Measurements from ENCODE around the gene FREM3.

Gene FREM3

DNA sequence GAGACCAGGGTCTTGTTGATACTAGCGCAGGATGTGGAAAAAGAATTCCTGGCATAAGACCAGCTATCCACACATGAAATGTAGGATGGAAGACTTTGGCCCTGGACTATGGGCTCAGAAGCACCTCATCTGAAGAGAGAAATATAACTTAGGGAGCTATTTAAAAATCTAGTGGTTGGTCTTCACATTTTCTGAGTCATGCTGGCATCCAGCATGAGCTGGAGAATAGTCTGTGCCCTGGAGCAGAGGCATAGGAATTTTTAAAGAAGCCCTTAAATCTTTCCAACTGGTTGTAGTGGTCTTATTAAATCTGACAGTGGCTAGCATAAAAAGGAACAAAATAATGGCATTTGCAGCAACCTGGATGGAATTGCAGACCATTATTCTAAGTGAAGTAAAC lies 100.6 kb downstream of the FREM3 start:
- DNase-seq (ENCODE audit: low read depth, low spot score) = no peak
- H3K4me3 ChIP-seq (ENCODE audit: low read length) = no peak overlapping the region

DNA sequence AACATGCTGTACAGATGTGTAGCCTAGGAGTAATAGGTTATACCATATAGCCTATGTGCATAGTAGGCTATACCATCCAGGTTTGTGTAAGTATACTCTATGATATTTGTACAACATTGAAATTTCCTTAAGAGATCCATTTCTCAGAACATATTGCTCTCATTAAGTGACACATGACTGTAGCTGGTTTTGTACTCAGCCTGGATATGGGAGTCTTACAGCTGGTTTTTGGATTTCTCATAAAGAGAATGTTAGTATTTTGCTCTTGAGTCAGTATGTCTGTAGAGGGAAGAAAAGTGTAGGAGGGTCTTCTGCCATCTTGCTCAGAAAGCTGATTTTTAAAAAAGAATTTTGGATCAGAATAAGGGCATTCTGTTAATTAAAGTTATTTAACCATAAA lies 101.7 kb downstream of the FREM3 start:
- H3K4me3 ChIP-seq (ENCODE audit: low read length) = no peak overlapping the region
- DNase-seq (ENCODE audit: low read depth, low spot score) = no peak

- DNase-seq (ENCODE audit: low read depth, low spot score) = no peak
- no peak overlapping the region for H3K4me3 ChIP-seq (ENCODE audit: low read length)
Observed at GRCh38 chr4:143597276-143597675, 103.2 kb downstream of the FREM3 start.

- DNase-seq (ENCODE audit: low read depth, low spot score) = peak; percentile 16
Observed at GRCh38 chr4:143587703-143588102, 112.8 kb downstream of the FREM3 start.

GRCh38 chr4:143586080-143586479 lies 114.4 kb downstream of the FREM3 start:
- DNase-seq (ENCODE audit: low read depth, low spot score) = no peak

More at GRCh38 chr4:143587703-143588102, 112.8 kb downstream of the FREM3 start:
- H3K4me3 ChIP-seq (ENCODE audit: low read length) = no peak overlapping the region

DNA sequence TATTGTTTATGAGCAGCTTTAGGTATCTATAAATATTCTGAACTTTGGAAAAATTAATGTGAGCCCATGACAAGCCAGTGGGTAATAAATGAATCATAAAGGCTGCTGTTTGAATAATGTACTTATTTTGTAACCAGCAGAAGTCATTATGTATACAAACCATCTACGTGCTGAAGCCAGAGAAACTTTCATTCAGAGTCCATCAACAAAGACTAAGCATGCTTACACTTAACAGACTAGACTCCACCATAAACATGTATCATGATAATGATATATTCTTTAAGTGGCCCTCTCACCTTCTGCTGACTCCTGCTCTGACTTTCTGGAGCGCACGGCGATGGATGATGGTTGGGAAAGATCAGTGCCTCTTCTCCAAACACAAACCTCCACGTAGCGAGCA lies 114.9 kb downstream of the FREM3 start:
- no peak overlapping the region for H3K4me3 ChIP-seq (ENCODE audit: low read length)
- no peak for DNase-seq (ENCODE audit: low read depth, low spot score)

More at GRCh38 chr4:143586080-143586479, 114.4 kb downstream of the FREM3 start:
- no peak overlapping the region for H3K4me3 ChIP-seq (ENCODE audit: low read length)

GRCh38 chr4:143581331-143581946 lies 119.0 kb downstream of the FREM3 start:
- DNase-seq (ENCODE audit: low read depth, low spot score) = no peak
- H3K4me3 ChIP-seq (ENCODE audit: low read length) = no peak overlapping the region

- no peak for DNase-seq (ENCODE audit: low read depth, low spot score)
- H3K4me3 ChIP-seq (ENCODE audit: low read length) = no peak overlapping the region
Observed at GRCh38 chr4:143575331-143575730, 125.1 kb downstream of the FREM3 start.

DNA sequence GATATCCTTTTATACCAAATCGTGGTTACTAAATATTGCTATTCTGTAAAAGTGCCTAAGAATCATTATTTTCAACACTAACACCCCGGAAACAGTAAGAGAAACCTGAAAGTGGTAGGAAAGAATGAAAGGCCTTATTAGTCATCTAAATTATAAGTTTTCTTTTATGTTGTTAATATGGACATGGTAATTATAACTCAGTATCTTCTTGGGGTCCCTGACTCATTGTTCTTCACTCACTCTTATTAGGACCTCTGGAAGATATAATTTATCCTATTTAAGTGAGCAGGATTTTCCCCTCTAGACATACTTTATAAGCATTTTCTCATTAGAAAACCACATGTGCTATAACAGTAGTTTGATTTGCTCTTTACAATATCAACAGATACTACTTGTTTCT lies 136.0 kb downstream of the FREM3 start:
- no peak for DNase-seq (ENCODE audit: low read depth, low spot score)

GRCh38 chr4:143559757-143560147 lies 140.7 kb downstream of the FREM3 start:
- H3K4me3 ChIP-seq (ENCODE audit: low read length) = no peak overlapping the region
- no peak for DNase-seq (ENCODE audit: low read depth, low spot score)

More for the DNA sequence above, 136.0 kb downstream of the FREM3 start:
- H3K4me3 ChIP-seq (ENCODE audit: low read length) = no peak overlapping the region

DNA sequence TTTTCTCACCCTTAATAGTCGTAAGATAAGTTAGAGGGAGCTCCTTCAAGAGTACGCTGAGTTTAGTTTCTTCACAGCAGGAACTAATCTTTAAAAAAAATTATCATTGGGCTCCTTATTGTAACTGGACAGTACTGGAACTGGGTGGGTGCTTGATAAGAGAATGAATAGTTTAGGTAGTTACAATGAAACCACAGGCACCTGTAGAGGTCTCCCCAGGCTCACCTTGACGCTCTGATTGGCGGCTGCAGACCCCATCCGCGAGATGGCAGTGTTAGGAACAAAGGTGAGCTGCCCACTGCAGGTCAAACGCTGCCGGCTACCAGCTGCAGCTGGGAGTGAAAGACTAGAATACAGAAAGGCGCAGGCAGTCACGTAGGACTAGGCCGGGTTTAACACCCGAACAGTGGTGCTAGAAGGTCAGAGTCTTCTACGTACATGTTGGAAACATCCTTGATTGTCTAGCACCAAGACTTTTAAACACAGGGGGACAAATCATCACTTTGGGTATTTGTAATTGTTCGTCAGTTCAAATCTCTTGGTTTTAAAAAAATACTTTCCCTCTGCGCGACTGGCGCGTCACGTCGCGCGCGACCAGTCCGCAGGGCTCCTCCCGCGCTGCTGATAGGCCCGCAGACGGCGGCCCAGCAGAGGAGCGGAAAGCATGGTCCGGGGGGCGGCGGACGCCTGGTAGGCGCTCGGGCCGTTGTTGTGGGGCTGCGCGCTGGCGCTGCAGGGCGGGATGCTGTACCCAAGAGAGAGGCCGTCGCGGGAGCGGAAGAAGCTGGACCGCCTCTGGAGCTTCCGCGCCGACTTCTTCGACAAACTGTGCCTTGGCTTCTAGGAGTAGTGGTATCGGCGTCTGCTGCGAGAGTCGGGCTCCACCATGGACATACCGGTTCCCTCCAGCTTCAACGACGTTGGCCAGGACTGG lies 141.4 kb downstream of the FREM3 start:
- DNase-seq (ENCODE audit: low read depth, low spot score) = no peak
- H3K4me3 ChIP-seq (ENCODE audit: low read length) = no peak overlapping the region

- no peak overlapping the region for H3K4me3 ChIP-seq (ENCODE audit: low read length)
- DNase-seq (ENCODE audit: low read depth, low spot score) = no peak
Observed at GRCh38 chr4:143558286-143558685, 142.2 kb downstream of the FREM3 start.

GRCh38 chr4:143555676-143556075 lies 144.8 kb downstream of the FREM3 start:
- DNase-seq (ENCODE audit: low read depth, low spot score) = no peak
- H3K4me3 ChIP-seq (ENCODE audit: low read length) = no peak overlapping the region

- DNase-seq (ENCODE audit: low read depth, low spot score) = peak; percentile 6
- no peak overlapping the region for H3K4me3 ChIP-seq (ENCODE audit: low read length)
Observed at GRCh38 chr4:143554728-143555597, 145.5 kb downstream of the FREM3 start.

- DNase-seq (ENCODE audit: low read depth, low spot score) = no peak
Observed at GRCh38 chr4:143549928-143550327, 150.5 kb downstream of the FREM3 start.

GRCh38 chr4:143539670-143540023 lies 160.8 kb downstream of the FREM3 start:
- no peak for DNase-seq (ENCODE audit: low read depth, low spot score)
- H3K4me3 ChIP-seq (ENCODE audit: low read length) = no peak overlapping the region

More at GRCh38 chr4:143549928-143550327, 150.5 kb downstream of the FREM3 start:
- no peak overlapping the region for H3K4me3 ChIP-seq (ENCODE audit: low read length)

DNA sequence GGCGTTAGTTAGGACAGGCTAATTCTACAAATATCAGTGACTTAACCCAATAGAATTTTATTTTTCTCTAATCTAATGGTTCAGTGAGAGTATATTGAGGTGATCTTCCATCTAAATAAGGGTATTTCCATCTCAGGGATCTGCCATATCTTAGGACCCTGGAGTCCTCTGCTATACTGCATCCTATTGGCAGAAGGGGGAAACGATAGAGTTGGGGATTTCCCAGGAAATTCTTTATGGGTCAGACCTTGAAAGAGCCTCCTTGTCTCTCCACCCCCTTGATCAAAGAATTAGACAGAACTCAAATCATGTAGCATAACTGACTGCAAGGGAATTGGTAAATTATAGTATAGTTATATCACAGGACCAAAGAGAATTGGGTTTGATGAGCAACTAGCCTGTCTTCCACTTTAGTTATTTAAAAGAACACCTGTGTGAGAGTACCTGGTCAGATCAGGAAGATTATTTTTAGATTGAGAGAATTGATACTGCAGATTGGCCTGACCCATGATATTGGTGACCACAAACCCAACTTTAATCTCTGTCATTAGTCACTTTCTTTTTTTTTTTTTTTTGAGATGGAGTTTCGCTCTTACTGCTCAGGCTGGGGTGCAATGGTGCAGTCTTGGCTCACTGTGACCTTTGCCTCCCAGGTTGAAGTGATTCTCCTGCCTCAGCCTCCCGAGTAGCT lies 161.4 kb downstream of the FREM3 start:
- no peak for DNase-seq (ENCODE audit: low read depth, low spot score)
- H3K4me3 ChIP-seq (ENCODE audit: low read length) = no peak overlapping the region

- H3K4me3 ChIP-seq (ENCODE audit: low read length) = no peak overlapping the region
- no peak for DNase-seq (ENCODE audit: low read depth, low spot score)
Observed at GRCh38 chr4:143531788-143532491, 168.5 kb downstream of the FREM3 start.

Data from Jurkat, Clone E6-1 (cell line).